GM21717 (cell line): ENCODE results near the gene BICRAL.
A peak's percentile ranks its signal among the peaks of the same experiment; 100 is the strongest.
"Not testable (repeated sequence)": the region's sequence is repeated elsewhere in the genome, so short reads cannot be mapped to it uniquely, and the experiment has no call there.

Source experiments
- ATAC-seq: cut with Tn5 transposase; IDR thresholded peaks from one replicate; pipeline ENCODE4 v1.9.1; 2021; ENCODE audit warnings: mild to moderate bottlenecking, moderate library complexity; ENCODE audit not compliant: unreplicated experiment

The BICRAL gene

GRCh38 chr6:42831237-42831636 is 49.4 kb downstream of the BICRAL start:
- no peak for ATAC-seq

DNA sequence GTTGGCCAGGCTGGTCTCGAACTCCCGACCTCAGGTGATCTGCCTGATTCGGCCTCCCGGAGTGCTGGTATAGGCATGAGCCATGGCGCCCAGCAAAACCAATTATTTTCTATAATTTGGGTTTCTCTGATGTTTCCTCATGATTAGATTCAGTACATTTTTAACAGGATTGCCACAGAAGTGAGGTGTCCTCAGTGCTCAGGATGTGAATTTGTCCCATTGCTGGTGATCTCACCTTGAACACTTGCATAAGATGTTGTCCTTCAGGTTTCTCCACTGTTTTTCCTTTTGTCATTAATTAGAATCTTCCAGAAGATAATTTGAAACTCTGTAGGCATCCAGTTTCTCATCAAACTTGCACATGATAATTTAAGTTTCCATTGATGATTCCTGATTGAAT is 52.2 kb downstream of the BICRAL start:
- no peak for ATAC-seq

DNA sequence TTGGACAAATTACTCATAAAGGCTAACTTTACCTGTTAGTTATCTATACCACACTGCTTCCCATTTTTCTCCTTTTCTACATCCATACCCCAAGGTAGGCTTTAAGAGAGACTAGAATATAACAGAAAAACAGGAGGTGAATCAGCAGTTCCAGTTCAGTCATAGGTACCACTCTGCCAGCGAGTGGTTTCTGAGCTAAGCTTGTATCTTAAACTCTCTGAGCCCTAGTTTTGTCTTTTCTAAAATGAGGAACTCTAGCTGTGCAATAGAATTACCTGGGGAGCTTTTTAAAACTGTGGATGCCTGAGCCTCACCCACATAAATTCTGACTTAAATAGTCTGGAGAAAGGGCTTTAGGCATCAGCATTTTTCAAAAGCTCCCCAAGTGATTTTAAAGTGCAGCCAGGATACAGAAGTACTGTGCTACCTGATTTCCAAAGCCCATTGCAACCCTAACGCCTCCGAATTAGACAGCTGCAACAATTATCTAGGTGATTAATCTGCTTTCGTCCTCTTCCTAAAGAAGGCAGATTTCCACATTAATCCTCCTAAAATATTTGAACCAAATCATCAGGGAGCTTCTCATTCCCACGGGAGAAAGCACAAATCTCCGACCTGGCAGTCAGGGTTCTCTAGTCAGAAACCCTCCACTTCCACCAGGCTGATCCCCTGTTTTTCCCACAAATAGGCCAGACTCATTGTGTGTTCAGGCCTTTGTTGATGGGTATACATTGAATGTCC is 60.2 kb downstream of the BICRAL start:
- ATAC-seq: no peak

GRCh38 chr6:42845327-42845694 is 63.5 kb downstream of the BICRAL start:
- ATAC-seq: no peak

GRCh38 chr6:42846505-42846904 is 64.7 kb downstream of the BICRAL start:
- ATAC-seq: no peak

- ATAC-seq: no peak
Observed at GRCh38 chr6:42848700-42849099, 66.8 kb downstream of the BICRAL start.

GRCh38 chr6:42851599-42851998 is 69.7 kb downstream of the BICRAL start:
- ATAC-seq: no peak

DNA sequence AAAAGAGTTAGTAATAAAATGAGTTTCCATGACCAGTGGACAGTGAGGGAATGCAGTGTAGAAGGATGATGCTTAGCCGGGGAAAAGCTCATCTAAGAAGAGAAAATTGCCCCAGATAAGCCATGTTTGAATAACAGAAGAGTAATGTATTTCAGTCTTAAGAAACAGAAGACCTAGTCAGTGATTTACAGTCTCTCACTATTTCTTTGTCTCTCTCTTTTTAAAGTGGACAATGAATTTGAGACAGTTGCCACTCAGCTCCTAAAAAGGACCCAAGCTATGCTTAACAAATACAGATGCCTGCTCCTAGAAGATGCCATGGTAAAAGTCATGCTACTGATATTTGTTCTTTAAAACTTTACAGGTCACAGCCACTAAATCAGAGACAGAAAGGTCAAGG is 78.2 kb downstream of the BICRAL start:
- ATAC-seq: no peak

GRCh38 chr6:42860481-42860880 is 78.6 kb downstream of the BICRAL start:
- ATAC-seq: no peak

DNA sequence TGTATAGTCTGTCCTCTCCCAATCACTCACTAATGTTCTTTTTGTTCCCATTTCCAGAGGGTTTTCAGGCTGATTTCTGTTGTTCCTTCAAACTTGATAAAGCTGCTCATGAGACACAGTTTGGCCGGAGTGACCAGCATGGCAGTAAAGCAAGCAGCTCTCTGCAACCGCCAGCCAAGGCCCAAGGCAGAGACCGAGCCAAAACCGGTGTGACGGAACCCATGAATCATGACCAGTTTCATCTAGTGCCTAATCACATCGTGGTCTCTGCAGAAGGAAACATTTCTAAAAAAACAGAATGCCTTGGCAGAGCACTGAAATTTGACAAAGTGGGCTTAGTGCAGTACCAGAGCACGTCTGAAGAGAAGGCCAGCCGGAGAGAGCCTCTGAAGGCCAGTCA is 82.8 kb downstream of the BICRAL start:
- ATAC-seq: no peak

DNA sequence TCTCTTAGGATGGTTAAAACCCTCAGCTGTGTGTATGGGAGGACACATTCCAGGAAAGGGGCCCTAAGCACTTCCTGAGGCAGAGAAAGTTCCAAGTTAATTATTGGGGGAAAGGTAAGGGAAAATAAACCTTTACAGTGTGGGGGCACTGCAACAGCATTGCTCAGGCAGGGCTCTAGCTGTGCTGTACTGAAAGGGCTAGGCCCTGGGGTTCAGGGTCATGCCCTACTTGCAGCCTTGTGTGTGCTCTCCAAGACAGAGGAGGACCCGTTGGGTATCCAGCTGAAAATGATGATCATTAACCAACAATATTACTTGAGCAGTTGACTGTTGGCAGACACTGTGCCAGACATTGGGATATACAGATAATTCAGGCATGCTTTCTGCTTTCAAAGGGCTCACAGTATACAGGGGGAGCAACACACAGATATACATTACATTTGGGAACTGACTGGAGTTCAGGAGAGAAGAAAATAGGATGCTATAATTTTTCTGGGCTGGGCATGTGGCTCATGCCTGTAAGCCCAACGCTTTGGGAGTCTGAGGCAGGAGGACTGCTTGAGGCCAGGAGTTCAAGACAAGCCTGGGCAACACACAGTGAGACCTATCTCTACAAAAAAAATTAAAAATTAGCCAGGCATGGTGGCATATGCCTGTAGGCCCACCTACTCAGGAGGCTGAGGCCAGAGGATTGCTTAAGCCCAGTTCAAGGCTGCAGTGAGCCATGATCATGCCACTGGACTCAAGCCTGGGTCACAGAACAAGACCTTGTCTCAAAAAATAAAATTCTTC is 88.5 kb downstream of the BICRAL start:
- ATAC-seq: no peak

DNA sequence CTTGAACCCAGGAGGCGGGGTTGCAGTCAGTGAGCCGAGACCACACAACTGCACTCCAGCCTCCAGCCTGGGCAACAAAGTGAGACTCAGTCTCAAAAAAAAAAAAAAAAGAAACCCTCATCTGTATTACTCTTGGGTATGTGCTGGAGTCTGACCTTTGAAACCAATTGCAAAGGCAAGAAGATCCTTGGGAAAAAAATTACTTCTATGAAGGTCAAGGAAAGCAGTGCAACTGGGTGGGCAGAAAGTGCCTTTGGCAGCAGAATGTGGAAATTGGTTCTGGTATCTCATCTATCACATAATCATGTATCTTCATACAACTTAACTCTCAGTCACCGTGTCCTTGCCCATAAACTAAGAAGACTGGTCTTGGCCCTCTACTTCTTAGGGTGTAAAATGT is 89.9 kb downstream of the BICRAL start:
- ATAC-seq: no peak

DNA sequence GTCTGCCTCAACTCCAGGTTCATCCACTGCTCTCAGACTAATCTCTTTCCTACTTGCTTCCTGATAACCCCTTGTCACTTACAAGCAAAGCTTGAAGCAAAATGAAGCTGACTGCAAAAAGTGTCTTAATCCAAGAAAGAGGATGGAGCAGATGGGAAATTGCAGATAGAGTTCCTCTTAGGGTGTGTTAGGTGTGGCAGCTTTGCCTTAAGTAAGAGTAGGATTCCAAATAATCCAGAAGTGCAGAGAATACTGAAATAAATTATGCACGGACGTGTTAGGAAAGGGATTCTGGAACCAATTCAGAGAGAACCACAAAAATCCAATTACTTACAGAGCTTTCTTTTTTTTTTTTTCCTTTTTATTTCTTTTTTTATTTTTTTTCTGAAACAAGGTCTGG is 91.5 kb downstream of the BICRAL start:
- no peak for ATAC-seq

DNA sequence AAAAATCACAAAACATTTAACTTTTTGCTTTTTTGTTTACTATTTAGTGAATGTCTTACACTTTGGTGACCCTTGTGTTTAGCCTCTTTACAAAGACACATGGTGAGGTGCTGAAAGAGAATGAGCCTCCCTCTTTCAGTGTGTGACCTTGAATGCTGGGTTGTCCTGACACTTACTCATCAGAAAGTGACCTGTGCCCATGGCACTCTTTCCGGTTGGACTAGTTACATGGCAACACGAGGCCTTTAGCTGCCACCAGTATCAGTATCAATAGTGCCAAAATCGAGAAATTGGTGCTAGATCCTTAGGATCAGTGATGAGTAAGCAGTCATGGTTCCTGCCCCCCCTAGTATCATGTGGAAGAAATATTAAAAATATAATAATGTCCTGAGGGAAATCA is 95.8 kb downstream of the BICRAL start:
- ATAC-seq: no peak

GRCh38 chr6:42879372-42880239 is 97.8 kb downstream of the BICRAL start, which contains the start of gene RPL7L1:
RPL7L1 (plus strand) TSS chr6:42879616; CDS start chr6:42879911, 295 bp downstream.
- ATAC-seq: peak; percentile 85

DNA sequence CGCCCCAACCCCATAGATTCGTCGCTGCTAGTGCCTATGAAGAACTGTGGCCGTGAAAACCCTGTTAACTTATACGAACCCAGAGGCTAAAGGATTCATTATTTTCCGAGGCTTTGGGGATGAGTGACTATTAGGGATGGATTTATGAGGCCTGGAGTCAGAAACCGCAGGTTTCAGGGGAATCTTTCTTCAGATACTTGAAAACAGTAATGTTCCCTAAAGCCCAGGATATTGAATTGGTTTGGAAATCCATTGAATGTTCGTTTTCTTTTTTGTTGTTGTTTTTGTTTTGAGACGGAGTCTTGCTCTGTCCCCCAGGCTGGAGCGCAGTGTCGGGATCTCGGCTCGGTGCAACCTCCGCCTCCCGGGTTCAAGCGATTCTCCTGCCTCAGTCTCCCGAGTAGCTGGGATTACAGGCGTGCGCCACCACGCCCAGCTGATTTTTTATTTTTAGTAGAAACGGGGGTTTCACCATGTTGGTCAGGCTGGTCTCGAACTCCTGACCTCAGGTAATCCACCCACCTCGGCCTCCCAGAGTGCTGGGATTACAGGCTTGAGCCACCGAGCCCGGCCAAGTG is 98.5 kb downstream of the BICRAL start:
- not testable (repeated sequence) for ATAC-seq

DNA sequence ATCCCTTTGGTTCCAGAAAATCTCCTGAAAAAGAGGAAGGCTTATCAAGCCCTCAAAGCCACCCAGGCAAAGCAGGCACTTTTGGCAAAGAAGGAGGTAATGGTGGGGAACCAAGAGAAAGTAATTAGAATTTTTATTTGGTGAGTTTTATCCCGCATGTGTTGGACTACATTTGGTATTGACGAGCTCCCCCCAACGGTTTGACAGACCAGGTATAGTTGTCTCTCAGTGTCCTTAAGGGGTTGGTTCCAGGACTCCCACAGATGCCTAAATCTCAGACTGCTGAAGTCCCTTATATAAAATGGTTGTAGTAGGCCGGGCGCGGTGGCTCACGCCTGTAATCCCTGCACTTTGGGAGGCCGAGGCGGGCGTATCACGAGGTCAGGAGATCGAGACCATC is 99.0 kb downstream of the BICRAL start:
- not testable (repeated sequence) for ATAC-seq

DNA sequence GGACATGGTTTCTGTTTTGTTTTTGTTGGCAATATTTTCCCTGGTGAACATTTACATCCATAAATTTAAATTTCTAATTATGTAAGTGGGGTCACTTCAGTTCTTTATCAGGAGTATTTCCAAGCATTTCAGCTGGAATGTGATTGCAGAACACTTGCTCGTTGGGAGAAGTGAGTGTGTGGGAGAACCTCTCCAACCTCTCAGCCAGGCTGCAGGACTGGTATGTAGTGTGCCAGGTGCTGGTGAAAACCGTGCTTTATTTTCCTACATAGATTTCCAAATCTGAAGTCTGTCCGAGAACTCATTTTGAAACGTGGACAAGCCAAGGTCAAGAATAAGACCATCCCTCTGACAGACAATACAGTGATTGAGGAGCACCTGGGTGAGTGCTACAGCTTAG is 103.8 kb downstream of the BICRAL start:
- no peak for ATAC-seq

DNA sequence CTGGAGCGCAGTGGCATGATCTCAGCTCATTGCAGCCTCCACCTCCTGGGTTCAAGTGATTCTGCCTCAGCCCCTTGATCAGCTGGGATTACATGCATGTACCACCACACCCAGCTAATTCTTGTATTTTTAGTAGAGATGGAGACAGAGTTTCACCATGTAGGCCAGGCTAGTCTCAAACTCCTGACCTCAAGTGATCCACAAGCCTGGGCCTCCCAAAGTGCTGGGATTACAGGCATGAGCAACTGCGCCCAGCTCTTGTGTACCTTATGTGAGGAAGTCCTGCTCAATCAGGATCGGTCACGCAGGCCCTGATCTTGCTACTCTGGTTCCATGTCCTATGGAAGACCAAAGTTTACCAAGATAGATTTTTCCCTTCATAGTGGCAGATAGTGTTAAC is 106.3 kb downstream of the BICRAL start:
- ATAC-seq: not testable (repeated sequence)

- no peak for ATAC-seq
Observed at GRCh38 chr6:42889815-42890214, 108.0 kb downstream of the BICRAL start.
